NCI-H1694 treated with DMSO at 0.1 percent for 48 hours (cell line): Measurements from ENCODE around the gene DLEC1.
A peak's percentile ranks its signal among the peaks of the same experiment; 100 is the strongest.

ENCODE experiments used
- DNase-seq: peaks from one replicate; lab custom pipeline; 2025; lab: John Stamatoyannopoulos, UW

Gene DLEC1

DNA sequence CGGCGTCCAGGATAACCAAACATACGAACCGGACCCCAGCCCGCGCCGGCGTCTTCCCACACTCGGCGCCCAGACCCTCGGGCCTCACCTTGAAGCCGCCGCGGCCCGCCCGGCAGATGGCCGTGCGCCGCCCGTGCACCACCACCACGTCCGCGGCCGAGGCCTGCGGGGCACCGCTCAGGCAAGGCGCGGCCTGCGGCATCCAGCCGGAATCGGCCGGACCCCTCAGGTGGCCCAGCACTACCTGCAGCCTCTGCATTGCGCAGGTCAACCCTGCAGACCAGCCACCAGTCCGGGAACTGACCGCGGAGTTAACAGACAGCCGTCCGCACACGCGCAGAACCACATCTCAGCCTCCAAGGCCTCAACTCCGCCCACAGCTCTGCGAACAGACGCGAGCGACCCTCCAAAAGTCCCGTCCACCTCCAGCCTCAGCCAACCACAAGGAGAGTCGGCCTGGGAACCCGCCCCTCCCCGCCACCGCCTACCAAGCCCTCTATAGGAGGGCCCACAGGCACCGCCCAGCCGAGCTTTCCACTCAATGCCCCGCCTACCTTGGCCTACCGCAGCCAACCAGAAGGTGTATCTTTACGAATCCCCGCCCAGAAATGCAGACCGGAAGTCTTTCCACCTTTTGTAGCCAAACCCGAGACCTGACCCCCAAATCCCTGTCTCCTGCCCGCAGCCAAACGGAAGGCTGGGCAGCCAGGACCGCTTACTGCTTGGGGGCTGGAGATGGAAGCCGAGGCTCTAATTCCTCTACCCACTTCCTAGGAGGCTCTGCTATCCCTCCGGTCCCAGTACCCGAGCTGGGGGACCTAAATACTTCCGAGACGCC, 98.0 kb downstream of the DLEC1 start, which contains the start of gene ACAA1:
Gene ACAA1 (minus strand): TSS at position 351 of the 838 bp plus-strand sequence. CDS start 92 bp downstream, at position 259.
- peak; percentile 73 for DNase-seq

DNA sequence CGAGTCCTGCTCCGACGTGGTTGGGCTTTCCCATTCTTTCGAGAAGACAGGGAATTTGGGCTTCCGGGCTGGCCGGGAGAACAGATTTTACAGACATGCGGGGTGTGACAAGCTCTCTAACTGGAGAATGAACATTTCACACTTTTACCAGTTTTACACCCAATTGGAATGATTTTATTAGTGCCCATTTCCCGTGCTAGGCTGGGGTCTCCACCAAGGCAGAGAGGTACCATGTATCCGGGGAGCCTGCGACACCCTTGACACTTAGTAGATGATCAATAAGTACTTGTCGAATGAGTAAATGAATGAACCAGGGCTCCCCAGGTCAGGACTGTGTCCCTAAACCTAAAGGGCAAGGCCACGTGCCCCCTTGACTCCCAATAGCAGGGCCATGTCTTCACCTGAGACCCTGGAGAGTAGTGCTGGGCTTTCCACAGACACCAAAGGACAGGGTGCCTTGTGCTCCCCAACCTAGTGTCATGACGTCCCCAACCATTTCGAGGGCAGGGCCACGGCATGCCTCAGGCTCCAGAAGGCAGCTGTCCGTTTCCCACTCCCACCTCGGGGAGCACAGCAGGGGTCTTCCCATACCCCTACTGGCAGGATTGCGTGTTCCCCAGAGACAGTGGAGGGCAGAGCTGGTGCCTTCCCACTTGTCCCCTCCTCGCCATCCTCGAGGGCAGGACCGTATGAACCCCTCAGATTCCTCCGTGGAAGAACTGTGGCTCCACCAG, 98.8 kb downstream of the DLEC1 start:
- no peak for DNase-seq

DNA sequence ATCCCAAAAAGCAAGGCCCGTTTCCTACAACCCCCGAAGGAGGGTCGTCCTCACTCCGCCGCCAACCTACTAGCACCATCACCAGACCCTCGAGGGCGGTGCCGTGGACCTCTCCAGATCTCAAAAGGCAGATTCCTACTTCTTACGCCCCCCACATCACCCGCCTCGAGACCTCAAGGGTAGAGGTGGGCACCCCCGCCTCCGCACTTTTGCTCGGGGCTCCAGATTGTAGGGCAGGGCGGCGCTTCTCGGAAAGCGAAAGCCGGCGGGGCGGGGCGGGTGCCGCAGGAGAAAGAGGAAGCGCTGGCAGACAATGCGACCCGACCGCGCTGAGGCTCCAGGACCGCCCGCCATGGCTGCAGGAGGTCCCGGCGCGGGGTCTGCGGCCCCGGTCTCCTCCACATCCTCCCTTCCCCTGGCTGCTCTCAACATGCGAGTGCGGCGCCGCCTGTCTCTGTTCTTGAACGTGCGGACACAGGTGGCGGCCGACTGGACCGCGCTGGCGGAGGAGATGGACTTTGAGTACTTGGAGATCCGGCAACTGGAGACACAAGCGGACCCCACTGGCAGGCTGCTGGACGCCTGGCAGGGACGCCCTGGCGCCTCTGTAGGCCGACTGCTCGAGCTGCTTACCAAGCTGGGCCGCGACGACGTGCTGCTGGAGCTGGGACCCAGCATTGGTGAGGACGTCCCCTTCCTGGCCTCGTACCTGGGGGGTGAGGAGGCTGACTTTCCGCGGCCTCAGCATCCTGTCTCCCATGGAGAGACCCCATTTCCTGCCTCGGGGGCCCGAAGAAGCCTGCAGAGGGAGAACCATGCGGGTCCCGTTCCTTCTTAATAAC, 99.6 kb downstream of the DLEC1 start, which contains the start of gene MYD88:
Gene MYD88 (plus strand): TSS at position 313 of the 842 bp plus-strand sequence. CDS start 40 bp downstream, at position 353.
- no peak for DNase-seq

DNA sequence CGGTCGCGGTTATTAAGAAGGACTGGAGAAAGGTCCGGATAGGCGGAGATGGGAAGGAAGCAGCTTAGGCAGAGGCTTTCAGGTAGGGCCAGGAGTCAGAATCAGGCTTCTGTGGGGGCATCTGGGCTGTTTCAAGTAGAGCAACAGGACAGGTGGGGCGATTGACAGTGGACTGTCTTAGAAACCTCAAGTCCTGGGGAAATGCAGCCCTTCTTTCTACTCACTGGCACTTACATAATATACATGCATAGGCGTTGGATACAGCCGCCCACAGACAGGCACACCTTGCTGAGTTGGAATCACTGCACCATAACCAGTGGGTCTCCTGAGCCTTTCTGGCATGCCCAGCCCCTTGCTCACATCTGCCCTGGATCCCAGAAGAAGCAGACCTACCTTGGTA, 100.2 kb downstream of the DLEC1 start:
- no peak for DNase-seq

DNA sequence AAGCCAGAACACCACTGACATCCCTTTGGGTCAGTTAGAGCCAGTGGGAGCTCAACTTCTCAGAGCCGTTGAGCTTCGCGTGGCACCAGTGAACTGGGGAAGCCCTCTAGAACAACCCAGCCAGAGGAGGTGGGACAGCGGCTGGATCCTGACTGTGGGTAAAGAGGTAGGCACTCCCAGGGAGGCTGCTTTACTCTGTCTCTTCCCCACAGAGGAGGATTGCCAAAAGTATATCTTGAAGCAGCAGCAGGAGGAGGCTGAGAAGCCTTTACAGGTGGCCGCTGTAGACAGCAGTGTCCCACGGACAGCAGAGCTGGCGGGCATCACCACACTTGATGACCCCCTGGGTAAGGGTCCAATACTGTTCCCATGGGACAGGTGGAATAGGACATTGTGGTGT, 100.6 kb downstream of the DLEC1 start:
- DNase-seq: no peak

DNA sequence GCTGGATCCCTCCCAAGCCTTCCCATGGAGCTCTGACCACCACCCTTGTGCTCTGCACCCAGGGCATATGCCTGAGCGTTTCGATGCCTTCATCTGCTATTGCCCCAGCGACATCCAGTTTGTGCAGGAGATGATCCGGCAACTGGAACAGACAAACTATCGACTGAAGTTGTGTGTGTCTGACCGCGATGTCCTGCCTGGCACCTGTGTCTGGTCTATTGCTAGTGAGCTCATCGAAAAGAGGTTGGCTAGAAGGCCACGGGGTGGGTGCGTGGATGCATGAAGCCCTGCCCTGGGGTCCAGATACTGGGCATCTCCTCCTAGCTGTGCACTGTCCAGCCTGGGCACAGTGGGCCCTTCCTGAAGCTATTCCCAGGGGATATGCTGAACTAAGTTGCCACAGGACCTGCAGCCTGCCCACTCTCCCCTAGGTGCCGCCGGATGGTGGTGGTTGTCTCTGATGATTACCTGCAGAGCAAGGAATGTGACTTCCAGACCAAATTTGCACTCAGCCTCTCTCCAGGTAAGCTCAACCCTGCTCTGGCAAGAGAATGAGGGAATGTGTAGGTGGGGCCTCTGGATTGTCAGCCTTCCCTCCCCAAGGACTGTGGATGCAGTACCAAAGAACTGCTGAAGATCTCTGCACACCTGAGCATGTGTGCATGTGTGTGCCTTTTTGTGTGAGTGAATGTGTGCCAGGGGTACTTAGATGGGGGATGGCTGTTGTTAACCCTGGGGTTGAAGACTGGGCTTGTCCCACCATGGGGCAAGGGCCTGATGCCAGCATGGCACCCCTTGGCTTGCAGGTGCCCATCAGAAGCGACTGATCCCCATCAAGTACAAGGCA, 101.5 kb downstream of the DLEC1 start:
- no peak for DNase-seq

DNA sequence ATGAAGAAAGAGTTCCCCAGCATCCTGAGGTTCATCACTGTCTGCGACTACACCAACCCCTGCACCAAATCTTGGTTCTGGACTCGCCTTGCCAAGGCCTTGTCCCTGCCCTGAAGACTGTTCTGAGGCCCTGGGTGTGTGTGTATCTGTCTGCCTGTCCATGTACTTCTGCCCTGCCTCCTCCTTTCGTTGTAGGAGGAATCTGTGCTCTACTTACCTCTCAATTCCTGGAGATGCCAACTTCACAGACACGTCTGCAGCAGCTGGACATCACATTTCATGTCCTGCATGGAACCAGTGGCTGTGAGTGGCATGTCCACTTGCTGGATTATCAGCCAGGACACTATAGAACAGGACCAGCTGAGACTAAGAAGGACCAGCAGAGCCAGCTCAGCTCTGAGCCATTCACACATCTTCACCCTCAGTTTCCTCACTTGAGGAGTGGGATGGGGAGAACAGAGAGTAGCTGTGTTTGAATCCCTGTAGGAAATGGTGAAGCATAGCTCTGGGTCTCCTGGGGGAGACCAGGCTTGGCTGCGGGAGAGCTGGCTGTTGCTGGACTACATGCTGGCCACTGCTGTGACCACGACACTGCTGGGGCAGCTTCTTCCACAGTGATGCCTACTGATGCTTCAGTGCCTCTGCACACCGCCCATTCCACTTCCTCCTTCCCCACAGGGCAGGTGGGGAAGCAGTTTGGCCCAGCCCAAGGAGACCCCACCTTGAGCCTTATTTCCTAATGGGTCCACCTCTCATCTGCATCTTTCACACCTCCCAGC, 102.4 kb downstream of the DLEC1 start:
- no peak for DNase-seq

DNA sequence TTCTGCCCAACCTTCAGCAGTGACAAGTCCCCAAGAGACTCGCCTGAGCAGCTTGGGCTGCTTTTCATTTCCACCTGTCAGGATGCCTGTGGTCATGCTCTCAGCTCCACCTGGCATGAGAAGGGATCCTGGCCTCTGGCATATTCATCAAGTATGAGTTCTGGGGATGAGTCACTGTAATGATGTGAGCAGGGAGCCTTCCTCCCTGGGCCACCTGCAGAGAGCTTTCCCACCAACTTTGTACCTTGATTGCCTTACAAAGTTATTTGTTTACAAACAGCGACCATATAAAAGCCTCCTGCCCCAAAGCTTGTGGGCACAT, 102.9 kb downstream of the DLEC1 start:
- DNase-seq: no peak

DNA sequence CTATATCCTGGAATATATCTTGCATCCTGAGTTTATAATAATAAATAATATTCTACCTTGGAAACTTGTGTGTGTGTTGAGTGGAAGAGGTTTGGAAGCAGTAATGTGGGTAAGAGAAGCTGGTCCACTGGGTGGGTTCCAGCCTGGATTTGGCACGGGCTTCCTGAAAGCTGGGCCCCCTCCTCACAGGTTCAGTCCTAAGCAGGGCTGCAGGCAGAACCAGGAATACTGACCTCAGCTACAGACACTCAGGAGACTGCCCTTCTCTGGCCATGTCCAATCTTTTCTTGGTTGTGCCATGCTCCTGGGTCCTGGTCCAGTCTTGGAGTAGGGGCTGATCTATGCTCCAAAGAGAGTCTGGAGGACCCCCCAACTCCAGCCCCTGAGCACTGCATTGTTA, 104.0 kb downstream of the DLEC1 start:
- no peak for DNase-seq

DNA sequence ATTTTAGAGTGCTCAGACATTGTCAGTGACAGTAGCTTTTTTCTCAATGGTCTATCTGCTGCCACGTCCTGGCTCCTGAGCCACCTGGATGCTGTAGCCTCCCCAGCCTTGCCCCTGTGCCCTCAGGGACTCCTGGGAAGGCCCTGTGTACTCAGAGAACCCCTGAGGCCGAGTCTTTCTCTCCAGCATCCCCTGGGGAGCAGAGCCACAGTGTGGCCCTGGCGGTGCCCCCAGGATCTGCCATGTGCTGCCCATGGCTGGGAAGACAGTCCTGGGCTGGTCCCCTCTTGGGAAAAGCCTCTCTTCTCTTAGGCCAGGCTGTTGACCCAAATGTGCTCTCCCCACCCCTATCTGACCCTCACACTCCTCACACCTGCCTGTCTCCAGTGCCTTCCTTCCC, 104.5 kb downstream of the DLEC1 start:
- no peak for DNase-seq

DNA sequence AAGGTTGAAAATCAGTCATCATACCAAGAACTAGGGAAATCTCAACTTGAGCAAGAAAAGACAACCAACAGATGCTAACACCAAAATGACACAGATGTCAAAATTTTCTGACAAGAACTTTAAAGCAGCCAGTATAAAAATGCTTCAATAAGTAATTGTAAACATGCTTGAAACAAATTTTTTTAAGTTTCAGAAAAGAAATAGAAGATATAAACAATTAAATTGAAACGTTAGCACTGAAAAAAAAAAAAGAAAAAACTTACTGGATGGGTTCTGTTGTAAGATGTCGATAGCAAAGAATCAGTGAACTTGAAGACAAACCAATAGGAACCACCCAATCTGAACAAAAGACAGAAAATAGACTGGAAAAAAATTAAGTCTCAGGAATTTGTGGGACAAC, 107.5 kb downstream of the DLEC1 start:
- DNase-seq: no peak

DNA sequence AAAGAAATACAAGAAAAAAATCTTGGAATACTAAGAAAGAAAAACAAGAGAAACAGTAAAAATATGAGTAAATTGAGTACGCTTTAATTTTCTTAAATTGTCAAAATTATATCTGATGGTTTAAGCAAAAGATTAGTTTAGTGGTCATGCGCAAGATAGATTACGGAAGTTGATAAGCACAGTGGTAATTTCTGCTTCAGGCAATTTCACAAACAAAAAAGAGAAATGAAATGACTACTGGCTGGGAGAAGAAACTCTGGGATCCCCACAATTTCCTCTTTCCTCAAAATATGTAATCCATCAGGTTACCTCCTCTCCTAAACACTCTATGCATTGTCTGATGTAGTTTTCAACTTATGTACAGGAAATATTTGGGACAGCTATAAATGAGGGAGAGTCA, 108.4 kb downstream of the DLEC1 start:
- no peak for DNase-seq

DNA sequence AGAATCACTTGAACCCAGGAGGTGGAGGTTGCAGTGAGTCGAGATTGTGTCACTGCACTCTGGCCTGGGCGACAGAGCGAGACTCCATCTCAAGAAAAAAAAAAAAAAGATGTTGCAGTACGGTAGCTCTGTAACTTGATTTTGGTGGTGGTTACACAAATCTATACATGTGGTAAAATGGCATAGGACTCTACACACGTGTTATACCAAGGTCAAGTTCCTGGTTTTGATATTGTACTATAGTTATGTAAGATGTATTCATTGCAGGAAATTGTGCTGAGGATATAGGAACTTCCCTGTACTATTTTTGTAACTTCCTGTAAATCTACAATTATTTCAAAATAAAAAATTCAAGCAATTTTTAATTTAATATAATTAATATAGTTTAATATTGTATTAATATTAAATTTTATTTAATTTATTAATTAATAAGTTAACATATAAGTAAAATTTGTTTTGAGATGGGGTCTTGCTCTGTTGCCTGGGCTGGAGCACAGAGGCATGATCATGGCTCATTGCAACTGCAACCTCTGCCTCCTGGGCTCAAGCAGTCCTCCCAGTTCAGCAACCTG, 109.4 kb downstream of the DLEC1 start:
- DNase-seq: no peak

DNA sequence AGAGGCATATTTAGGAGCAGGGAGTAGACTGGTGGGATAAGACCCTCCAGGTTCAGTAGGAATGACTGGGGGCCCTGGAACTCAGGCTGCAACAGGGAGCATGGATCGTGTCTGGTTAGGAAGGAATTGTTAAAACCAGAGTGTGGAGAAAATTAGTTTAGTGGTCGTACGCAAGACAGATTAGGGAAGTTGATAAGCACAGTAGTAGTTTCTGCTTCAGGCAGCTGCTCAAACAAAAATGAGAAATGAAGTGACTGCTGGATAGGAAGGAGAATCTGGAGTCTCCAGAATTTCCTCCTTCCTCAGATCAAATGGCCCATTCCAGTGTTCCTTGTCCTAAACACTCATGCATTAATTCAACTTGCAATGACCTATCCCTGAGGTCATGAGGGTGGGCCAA, 110.7 kb downstream of the DLEC1 start:
- DNase-seq: no peak

DNA sequence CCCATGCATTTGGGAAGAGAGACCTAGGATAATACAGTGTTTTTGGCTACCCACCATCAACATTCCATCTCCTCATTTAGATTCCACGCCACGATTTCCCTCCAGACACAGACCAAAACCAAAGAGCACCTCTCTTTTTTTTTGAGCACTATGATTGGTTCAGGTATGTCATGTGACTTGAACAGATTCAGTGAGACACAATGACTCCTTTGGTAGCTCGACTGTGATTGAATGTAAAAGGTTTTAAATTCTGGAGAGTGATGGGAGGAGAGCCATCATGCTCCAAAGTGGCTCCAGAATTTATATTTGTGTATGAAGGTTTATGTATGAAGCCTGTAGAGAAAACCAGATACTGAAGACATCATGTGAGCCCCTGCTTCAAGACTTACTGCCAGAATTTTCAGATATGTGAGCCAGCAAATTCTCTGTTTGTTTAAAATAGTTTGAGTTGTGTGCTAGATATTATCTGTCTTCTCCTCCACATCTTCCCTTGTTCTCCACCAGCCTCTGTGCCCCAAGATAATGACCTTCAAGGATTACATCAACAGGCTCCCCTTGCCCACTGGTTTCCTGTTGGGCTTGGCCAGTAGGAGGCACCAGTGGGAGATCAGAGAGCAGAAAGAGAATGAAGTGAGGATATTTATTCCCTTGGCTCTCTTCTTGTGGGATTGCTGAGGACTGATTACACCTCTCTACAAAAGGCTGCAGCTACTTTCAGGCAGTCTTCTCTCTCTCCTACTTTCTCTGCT, 111.9 kb downstream of the DLEC1 start:
- no peak for DNase-seq

DNA sequence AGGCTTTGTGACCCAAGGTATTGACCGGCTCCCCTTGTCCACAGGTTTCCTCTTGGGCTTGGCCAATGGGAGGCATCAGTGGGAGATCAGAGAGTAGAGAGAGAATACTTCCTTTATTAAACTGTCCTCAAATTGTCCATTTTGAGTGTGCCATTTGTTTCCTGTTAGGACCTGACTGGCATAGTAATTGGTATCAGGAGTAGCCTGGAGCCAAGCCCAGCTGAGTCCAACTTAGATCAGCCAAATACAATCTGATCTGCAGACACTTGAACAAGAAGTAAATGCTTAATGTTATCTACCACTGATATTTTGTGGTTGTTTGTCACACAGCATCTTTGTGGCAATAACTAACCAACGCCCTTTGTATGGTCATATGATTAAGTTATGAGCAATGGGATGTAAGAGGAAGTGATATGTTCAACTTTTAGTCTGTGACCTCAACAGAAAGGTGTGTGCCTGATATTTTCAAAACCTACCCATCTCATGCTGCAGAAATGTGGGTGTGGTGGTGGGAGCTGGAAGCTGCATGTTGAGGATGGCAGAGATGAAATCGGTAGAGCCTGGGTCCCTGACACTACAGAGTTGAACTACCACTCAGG, 112.8 kb downstream of the DLEC1 start:
- no peak for DNase-seq

DNA sequence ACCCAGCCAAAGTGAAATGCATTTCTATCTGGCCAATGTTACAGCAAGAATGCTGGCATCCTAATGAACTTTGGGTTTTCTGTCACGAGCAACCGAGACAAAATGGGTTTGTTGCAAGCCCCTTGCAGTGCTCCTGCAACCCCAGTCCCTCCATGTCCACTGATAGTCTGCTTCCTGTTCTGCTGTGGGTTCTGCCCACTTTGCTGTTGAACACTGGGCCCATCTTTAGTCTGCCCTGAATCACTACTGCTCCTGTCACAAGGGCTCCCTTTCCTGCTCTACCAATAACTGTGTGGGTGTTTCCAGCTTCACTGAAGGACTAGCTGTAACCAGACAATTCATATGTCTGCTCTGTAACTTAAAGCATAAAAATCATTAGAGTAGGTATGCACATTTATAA, 113.6 kb downstream of the DLEC1 start:
- DNase-seq: no peak

DNA sequence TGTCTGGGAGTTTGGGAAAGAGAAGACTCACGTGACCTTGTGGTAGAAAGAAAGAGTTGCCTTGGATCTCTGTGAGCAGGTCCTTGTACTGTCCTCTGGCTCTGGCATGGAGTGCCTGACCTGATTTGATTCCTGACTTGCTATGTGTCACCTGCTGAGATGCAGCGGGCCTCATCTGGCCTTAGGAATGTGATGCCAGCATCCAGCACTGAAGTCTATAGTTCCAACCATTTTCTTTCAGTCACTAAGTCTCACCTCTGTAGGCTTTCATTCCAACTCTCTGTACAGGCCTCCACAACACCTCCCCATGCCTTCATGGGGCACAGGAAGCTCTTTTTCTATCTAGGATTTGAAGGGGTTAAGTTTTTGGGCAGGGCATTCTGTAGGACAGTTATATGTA, 114.2 kb downstream of the DLEC1 start:
- DNase-seq: no peak

DNA sequence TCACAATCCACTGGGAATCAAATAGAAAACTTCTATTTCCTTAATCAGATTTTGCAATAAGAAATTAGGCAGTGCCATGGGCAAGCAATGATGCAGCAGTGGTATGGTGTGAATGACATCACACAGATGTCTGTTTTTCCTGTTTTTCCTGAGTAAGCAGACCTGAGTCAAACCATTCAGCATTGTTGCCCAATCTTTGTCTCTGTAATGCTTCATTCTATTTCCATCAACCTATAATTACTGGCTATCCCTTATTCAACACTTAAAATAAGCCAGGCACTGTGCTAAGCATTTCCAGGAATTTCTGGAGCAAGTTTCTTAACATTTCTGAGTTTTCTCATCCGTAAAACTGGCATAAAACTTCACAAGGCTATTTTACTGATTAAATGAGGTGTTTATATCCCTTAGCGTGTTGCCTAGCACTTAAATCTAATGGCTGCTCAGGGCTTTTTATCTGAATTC, 115.1 kb downstream of the DLEC1 start:
- DNase-seq: no peak
